ENCODE measurements around the gene ITGB1.

The ITGB1 gene

DNA sequence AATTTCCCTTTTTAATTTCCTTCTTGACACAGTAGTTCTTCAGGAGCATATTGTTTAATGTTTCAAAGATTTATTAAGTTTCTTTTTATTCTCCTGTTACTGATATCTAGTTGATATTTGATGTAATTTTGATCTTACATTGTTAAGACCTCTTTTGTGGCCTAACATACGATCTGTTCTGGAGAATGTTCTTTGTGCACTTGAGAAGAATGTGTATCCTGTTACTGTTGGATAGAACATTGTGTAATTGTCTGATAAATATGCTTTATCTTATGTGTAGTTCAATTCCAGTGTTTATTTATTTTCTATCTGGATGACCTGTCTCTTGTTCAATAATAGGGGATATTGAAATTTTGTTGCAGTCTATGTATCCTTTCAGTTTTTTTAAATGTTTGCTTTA lies 106.7 kb downstream of the ITGB1 start:
- Histone ChIP-seq H3K36me3 (ENCODE audit: control insufficient read depth in 4 of 4, insufficient read depth in 4 of 4, low read length in 3 of 4) (no peaks in the 10 kb centered on the region), H3K9me3 (ENCODE audit: control extremely low read depth in 1 of 5, control insufficient read depth in 4 of 5, insufficient read depth in 2 of 5, low read depth in 1 of 5, low read length in 4 of 5) (peaks cover 0 to 3% (median 0%) of the 10 kb centered on the region in 5 experiments), H3K4me1 (ENCODE audit: control extremely low read depth in 1 of 4, control insufficient read depth in 4 of 4, insufficient read depth in 4 of 4, low read length in 3 of 4) (no peaks in the 10 kb centered on the region), H3K27ac (ENCODE audit: insufficient read depth in 1 of 2, low read depth in 1 of 2, low read length in 2 of 2, poor library complexity in 1 of 2, severe bottlenecking in 2 of 2) (no peak overlapping the region), H3K4me3 (ENCODE audit: control insufficient read depth in 1 of 7, extremely low read depth in 1 of 7, insufficient read depth in 4 of 7, low read depth in 2 of 7, low read length in 6 of 7) (no peak overlapping the region), H3K27me3 (replicated peaks in 2 of 5; ENCODE audit: control insufficient read depth in 4 of 5, insufficient read depth in 5 of 5, low read length in 4 of 5) (no peaks in the 10 kb centered on the region)
- ChIA-PET POLR2A (no interaction called here), CTCF (no interaction called here)
- DNase-seq = no peak
- WGBS (ENCODE audit: insufficient coverage) = 0% methylated on average over 1 of the region's 1 CpG
